Subcutaneous adipose tissue (tissue), 4 donors: ENCODE results near the gene PCBP3. TPM values are rescaled to one million over a fixed set of nuclear protein-coding genes. Genes with fewer than 3 reads are reported as not detected.

Experiments used
- total RNA-seq, 4 donors: library from RNA; depleted of rRNA; stranded (reverse); fragments of >200 nt; gene quantifications; one replicate each; pipeline ENCODE4 v1.1.0, GENCODE V29; 2016
- TF ChIP-seq, protein P1 (sequence below): fragments of 450-650 bp; IDR thresholded peaks from one replicate; pipeline ENCODE4 v1.5.1; 2016; ENCODE audit warnings: low read depth, mild to moderate bottlenecking, control low read depth, antibody characterized with exemption, moderate library complexity

The PCBP3 gene
- total RNA-seq, 4 donors from 2014 or later: 3.4 to 11.0 (median 5.7) TPM

GRCh38 chr21:45740491-45741357 lies 97.2 kb downstream of the PCBP3 start:
- TF ChIP-seq, protein P1, sequence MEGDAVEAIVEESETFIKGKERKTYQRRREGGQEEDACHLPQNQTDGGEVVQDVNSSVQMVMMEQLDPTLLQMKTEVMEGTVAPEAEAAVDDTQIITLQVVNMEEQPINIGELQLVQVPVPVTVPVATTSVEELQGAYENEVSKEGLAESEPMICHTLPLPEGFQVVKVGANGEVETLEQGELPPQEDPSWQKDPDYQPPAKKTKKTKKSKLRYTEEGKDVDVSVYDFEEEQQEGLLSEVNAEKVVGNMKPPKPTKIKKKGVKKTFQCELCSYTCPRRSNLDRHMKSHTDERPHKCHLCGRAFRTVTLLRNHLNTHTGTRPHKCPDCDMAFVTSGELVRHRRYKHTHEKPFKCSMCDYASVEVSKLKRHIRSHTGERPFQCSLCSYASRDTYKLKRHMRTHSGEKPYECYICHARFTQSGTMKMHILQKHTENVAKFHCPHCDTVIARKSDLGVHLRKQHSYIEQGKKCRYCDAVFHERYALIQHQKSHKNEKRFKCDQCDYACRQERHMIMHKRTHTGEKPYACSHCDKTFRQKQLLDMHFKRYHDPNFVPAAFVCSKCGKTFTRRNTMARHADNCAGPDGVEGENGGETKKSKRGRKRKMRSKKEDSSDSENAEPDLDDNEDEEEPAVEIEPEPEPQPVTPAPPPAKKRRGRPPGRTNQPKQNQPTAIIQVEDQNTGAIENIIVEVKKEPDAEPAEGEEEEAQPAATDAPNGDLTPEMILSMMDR: no peak

DNA sequence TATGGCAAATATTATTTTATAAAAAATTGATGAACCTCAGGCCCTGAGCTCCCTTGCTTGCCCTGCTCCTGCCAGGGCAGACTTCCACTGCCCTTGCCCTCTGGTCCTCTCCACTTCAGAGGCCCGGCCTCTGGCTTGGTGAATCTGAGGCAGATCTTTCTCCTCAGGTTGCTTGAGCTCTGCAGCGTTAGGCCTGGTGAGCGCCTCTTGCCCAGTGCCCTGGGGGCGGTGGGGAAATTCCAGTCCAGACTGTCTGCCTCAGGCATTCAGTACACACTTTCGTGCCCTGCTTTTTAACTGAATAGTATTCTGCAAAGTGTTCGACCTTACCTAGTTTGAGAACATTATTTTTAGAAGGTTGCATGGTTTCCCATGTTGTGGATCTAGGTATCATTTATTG lies 98.2 kb downstream of the PCBP3 start:
- TF ChIP-seq, protein P1: no peak

DNA sequence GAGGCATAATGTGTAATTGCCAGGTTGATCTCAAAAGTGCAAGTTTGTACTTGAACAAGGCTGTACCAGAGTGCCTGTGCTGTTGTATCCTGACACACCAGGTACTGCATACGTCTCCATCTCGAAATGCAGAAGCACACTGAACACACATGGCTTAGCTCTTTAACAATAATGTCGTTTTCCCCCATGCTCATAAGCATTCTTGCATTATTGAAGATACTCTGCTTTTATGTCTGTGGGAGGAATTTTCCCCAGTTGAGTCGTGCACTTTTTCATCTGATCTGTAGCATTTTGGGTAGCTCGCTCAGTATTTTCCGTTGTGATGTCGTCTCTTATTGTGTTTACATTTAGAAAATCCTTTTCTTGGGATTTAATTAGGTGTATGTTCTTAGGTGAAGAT lies 98.7 kb downstream of the PCBP3 start:
- TF ChIP-seq, protein P1: no peak

GRCh38 chr21:45745256-45745655 lies 101.7 kb downstream of the PCBP3 start:
- TF ChIP-seq, protein P1: no peak

DNA sequence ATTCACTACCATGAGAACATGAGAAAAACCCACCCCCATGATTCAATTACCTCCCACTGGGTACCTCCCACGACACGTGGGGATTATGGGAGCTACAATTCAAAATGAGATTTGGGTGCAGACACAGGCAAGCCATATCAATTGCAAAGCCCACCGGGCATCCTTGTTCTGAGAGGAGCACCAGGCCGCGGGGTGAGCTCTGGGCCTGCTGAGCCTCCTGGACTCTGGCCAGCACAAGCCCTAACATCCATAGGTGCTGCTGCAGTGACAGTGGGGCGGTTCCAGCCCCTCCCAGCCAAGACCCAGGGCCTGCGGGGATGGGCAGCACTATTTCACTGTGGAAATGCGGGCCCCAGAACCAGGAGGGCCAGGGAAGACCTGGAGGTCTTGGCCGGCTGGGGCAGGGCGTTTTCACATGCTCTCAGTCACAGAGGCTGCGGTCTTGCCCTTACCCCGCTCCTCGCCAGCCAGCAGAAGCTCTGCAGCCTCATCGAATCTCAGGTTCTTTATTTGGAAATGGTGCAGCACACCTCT lies 103.8 kb downstream of the PCBP3 start:
- TF ChIP-seq, protein P1: no peak

GRCh38 chr21:45747802-45748445 lies 104.4 kb downstream of the PCBP3 start:
- TF ChIP-seq, protein P1: no peak

GRCh38 chr21:45748593-45748992 lies 105.1 kb downstream of the PCBP3 start:
- TF ChIP-seq, protein P1: no peak
